NCI-H1930 (cell line): ENCODE measurements around the gene PLA2G10.
"Not testable (repeated sequence)": the region's sequence is repeated elsewhere in the genome, so short reads cannot be mapped to it uniquely, and the experiment has no call there.

Experiments used
- DNase-seq, 2 experiments: peaks; one replicate each; lab custom pipeline; 2025; lab: John Stamatoyannopoulos, UW

Gene PLA2G10

GRCh38 chr16:14694129-14694528, at the start of gene PLA2G10:
Gene PLA2G10, minus strand, starts transcription at chr16:14694308. Its CDS starts 79 bp downstream, at chr16:14694229.
- DNase-seq = not testable (repeated sequence)

GRCh38 chr16:14742273-14743128, 48.4 kb upstream of the PLA2G10 start, which contains the start of gene NPIPA2:
Gene NPIPA2, plus strand, starts transcription at chr16:14742533. Its CDS starts 5,533 bp downstream, at chr16:14748066.
- DNase-seq = not testable (repeated sequence)

- not testable (repeated sequence) for DNase-seq
These were observed 47.7 kb upstream of the PLA2G10 start for GRCh38 chr16:14741794-14742193.

- not testable (repeated sequence) for DNase-seq
These were observed 46.8 kb upstream of the PLA2G10 start for GRCh38 chr16:14740832-14741385.

- not testable (repeated sequence) for DNase-seq
These were observed 39.1 kb upstream of the PLA2G10 start for GRCh38 chr16:14733233-14733632.

GRCh38 chr16:14703156-14704011, 9.3 kb upstream of the PLA2G10 start, which contains the start of gene NPIPA3:
Gene NPIPA3, plus strand, starts transcription at chr16:14703411. Its CDS starts 5,533 bp downstream, at chr16:14708944.
- DNase-seq = not testable (repeated sequence)

- not testable (repeated sequence) for DNase-seq
These were observed 8.6 kb upstream of the PLA2G10 start for GRCh38 chr16:14702672-14703071.

GRCh38 chr16:14701859-14702258, 7.8 kb upstream of the PLA2G10 start:
- not testable (repeated sequence) for DNase-seq

GRCh38 chr16:14685870-14686793, 8.0 kb downstream of the PLA2G10 start:
- DNase-seq = not testable (repeated sequence)

- DNase-seq = no peak
These were observed 12.0 kb downstream of the PLA2G10 start for GRCh38 chr16:14682121-14682520.

GRCh38 chr16:14681115-14681514, 13.0 kb downstream of the PLA2G10 start:
- DNase-seq = no peak

- DNase-seq = not testable (repeated sequence)
These were observed 13.7 kb downstream of the PLA2G10 start for GRCh38 chr16:14680396-14680795.

GRCh38 chr16:14678748-14679497, 15.2 kb downstream of the PLA2G10 start:
- DNase-seq = no peak

GRCh38 chr16:14677627-14678026, 16.5 kb downstream of the PLA2G10 start:
- DNase-seq = no peak

GRCh38 chr16:14676633-14677032, 17.5 kb downstream of the PLA2G10 start:
- no peak for DNase-seq

- DNase-seq = no peak
These were observed 21.6 kb downstream of the PLA2G10 start for GRCh38 chr16:14672403-14672971.

GRCh38 chr16:14669776-14670175, 24.3 kb downstream of the PLA2G10 start:
- no peak for DNase-seq

GRCh38 chr16:14668556-14669223, 25.4 kb downstream of the PLA2G10 start:
- DNase-seq = no peak
